ENCODE results near the gene C1RL.

GRCh38 chr12:7099290-7099996 is 9.6 kb downstream of the C1RL start:
- no peak for TF ChIP-seq CTCF (IDR thresholded peaks at IDR 0.05; ENCODE audit: low read depth, low read length, missing input control)
- TF ChIP-seq EGR1 (IDR thresholded peaks at IDR 0.05; ENCODE audit: low read depth in 2 of 2), result no peak
- TF ChIP-seq ZBTB33 (IDR thresholded peaks at IDR 0.05), result no peak
- no peak for TF ChIP-seq RAD21 (IDR thresholded peaks at IDR 0.05)
- no peak for TF ChIP-seq TAF1 (conservative IDR thresholded peaks at IDR 0.05)
- TF ChIP-seq, protein P1, sequence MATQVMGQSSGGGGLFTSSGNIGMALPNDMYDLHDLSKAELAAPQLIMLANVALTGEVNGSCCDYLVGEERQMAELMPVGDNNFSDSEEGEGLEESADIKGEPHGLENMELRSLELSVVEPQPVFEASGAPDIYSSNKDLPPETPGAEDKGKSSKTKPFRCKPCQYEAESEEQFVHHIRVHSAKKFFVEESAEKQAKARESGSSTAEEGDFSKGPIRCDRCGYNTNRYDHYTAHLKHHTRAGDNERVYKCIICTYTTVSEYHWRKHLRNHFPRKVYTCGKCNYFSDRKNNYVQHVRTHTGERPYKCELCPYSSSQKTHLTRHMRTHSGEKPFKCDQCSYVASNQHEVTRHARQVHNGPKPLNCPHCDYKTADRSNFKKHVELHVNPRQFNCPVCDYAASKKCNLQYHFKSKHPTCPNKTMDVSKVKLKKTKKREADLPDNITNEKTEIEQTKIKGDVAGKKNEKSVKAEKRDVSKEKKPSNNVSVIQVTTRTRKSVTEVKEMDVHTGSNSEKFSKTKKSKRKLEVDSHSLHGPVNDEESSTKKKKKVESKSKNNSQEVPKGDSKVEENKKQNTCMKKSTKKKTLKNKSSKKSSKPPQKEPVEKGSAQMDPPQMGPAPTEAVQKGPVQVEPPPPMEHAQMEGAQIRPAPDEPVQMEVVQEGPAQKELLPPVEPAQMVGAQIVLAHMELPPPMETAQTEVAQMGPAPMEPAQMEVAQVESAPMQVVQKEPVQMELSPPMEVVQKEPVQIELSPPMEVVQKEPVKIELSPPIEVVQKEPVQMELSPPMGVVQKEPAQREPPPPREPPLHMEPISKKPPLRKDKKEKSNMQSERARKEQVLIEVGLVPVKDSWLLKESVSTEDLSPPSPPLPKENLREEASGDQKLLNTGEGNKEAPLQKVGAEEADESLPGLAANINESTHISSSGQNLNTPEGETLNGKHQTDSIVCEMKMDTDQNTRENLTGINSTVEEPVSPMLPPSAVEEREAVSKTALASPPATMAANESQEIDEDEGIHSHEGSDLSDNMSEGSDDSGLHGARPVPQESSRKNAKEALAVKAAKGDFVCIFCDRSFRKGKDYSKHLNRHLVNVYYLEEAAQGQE (IDR thresholded peaks at IDR 0.05), result no peak
- TF ChIP-seq YY1 (IDR thresholded peaks at IDR 0.05), result no peak
- TF ChIP-seq FOXA1 (IDR thresholded peaks at IDR 0.05), result no peak
- TF ChIP-seq SP1 (IDR thresholded peaks at IDR 0.05), result no peak
- no peak for TF ChIP-seq GABPA (IDR thresholded peaks at IDR 0.05 in 1 of 2, conservative IDR thresholded peaks at IDR 0.05 in 1 of 2)
- TF ChIP-seq ATF3 (IDR thresholded peaks at IDR 0.05), result no peak
- TF ChIP-seq JUND (IDR thresholded peaks at IDR 0.05), result no peak
- TF ChIP-seq, protein P2, sequence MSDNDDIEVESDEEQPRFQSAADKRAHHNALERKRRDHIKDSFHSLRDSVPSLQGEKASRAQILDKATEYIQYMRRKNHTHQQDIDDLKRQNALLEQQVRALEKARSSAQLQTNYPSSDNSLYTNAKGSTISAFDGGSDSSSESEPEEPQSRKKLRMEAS (IDR thresholded peaks at IDR 0.05), result no peak
- TF ChIP-seq RXRA (IDR thresholded peaks at IDR 0.05), result no peak
